ENCODE measurements around the gene C10orf105. TPM values are rescaled to one million over a fixed set of nuclear protein-coding genes. Genes with fewer than 3 reads are reported as not detected.

Gene C10orf105
- total RNA-seq, 1 donor from 2014 or later, result not detected

GRCh38 chr10:71737001-71737833, 17.6 kb upstream of the C10orf105 start:
- DNase-seq (ENCODE audit: low read depth), result no peak

GRCh38 chr10:71736570-71736952, 17.0 kb upstream of the C10orf105 start:
- no peak for DNase-seq (ENCODE audit: low read depth)

GRCh38 chr10:71735709-71736569, 16.4 kb upstream of the C10orf105 start:
- DNase-seq (ENCODE audit: low read depth), result no peak

- no peak for DNase-seq (ENCODE audit: low read depth)
These were observed 15.2 kb upstream of the C10orf105 start for GRCh38 chr10:71734797-71735196.

- DNase-seq (ENCODE audit: low read depth), result no peak
These were observed 12.2 kb upstream of the C10orf105 start for GRCh38 chr10:71731791-71732190.

- DNase-seq (ENCODE audit: low read depth), result peak; percentile 80
These were observed 9.6 kb upstream of the C10orf105 start for GRCh38 chr10:71729161-71729636.

- peak; percentile 19 for DNase-seq (ENCODE audit: low read depth)
These were observed 8.5 kb upstream of the C10orf105 start for GRCh38 chr10:71727738-71728737.

- no peak for DNase-seq (ENCODE audit: low read depth)
These were observed 7.6 kb upstream of the C10orf105 start for GRCh38 chr10:71727105-71727737.

- DNase-seq (ENCODE audit: low read depth), result no peak
These were observed 7.1 kb upstream of the C10orf105 start for GRCh38 chr10:71726580-71727104.

- DNase-seq (ENCODE audit: low read depth), result no peak
These were observed 6.5 kb upstream of the C10orf105 start for GRCh38 chr10:71725998-71726579.

- DNase-seq (ENCODE audit: low read depth), result no peak
These were observed 5.7 kb upstream of the C10orf105 start for GRCh38 chr10:71725249-71725648.

GRCh38 chr10:71724539-71724938, 5.0 kb upstream of the C10orf105 start:
- DNase-seq (ENCODE audit: low read depth), result no peak

GRCh38 chr10:71723311-71723710, 3.7 kb upstream of the C10orf105 start:
- DNase-seq (ENCODE audit: low read depth), result no peak

- no peak for DNase-seq (ENCODE audit: low read depth)
These were observed 3.3 kb upstream of the C10orf105 start for GRCh38 chr10:71722849-71723248.

GRCh38 chr10:71721313-71721712, 1.7 kb upstream of the C10orf105 start:
- DNase-seq (ENCODE audit: low read depth), result no peak

GRCh38 chr10:71720288-71720687, 710 bp upstream of the C10orf105 start:
- no peak for DNase-seq (ENCODE audit: low read depth)

- no peak for DNase-seq (ENCODE audit: low read depth)
These were observed 536 bp downstream of the C10orf105 start for GRCh38 chr10:71719042-71719441.

GRCh38 chr10:71718165-71718698, 1.3 kb downstream of the C10orf105 start:
- DNase-seq (ENCODE audit: low read depth), result no peak

GRCh38 chr10:71717551-71717951, 2.0 kb downstream of the C10orf105 start:
- no peak for DNase-seq (ENCODE audit: low read depth)

- DNase-seq (ENCODE audit: low read depth), result no peak
These were observed 2.5 kb downstream of the C10orf105 start for GRCh38 chr10:71717056-71717455.
